NCI-H748 (cell line): ENCODE results near the gene GPR101.
"Not testable (repeated sequence)": the region's sequence is repeated elsewhere in the genome, so short reads cannot be mapped to it uniquely, and the experiment has no call there.

Experiments
- DNase-seq: peaks from one replicate; lab custom pipeline; 2025; ENCODE audit not compliant: unreplicated experiment; lab: John Stamatoyannopoulos, UW

Gene GPR101

GRCh38 chrX:137028699-137029098 lies 5.1 kb downstream of the GPR101 start:
- no peak for DNase-seq

- no peak for DNase-seq
Observed at GRCh38 chrX:137025930-137026329, 7.9 kb downstream of the GPR101 start.

DNA sequence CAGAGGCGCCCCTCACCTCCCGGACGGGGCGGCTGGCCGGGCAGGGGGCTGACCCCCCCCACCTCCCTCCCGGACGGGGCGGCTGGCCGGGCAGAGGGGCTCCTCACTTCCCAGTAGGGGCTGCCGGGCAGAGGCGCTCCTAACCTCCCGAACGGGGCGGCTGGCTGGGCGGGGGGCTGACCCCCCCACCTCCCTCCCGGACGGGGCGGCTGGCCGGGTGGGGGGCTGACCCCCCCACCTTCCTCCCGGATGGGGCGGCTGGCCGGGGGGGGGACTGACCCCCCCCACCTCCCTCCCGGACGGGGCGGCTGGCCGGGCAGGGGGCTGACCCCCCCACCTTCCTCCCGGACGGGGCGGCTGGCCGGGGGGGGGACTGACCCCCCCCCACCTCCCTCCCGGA lies 33.6 kb downstream of the GPR101 start:
- not testable (repeated sequence) for DNase-seq

DNA sequence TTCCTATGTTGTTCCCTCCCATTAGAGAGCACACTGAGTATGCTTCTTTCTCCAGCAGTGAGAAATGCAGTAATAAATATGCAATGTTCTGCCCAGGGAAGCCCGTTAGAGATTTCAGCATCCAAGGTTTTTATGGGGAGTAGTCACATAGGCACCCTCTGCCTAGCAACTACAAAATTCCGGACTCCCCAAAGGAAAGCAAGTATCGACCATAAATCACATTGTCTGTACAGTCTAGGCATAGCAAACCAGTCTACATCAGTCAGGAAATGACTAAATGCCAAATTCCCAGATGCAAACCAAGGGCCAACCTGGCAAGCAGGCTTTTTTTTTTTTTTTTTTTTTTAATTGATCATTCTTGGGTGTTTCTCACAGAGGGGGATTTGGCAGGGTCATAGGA lies 34.8 kb downstream of the GPR101 start:
- no peak for DNase-seq
